GM23338 (cell line): ENCODE measurements around the gene TVP23A.

Experiments used
- CREB1 ChIP-seq: fragments of 250-450 bp; sonication (Bioruptor Pico); IDR thresholded peaks from 2 replicates; pipeline ENCODE4 v1.5.0; 2020; ENCODE audit warnings: low read depth, mild to moderate bottlenecking, moderate library complexity
- ETS1 ChIP-seq: IDR thresholded peaks from 2 replicates; pipeline ENCODE4 v1.6.1; 2016; ENCODE audit warnings: antibody characterized with exemption
- EZH2 ChIP-seq: fragments of 200-600 bp; sonication (generic); IDR thresholded peaks from one replicate; pipeline ENCODE4 v1.8.0; 2017; ENCODE audit warnings: antibody characterized with exemption, mild to moderate bottlenecking, low read depth; ENCODE audit not compliant: unreplicated experiment
- EZH2phosphoT487 ChIP-seq: fragments of 200-600 bp; sonication (generic); IDR thresholded peaks from one replicate; pipeline ENCODE4 v1.8.1; 2018; ENCODE audit warnings: antibody characterized with exemption; ENCODE audit not compliant: unreplicated experiment
- JUNB ChIP-seq: IDR thresholded peaks from one replicate; pipeline ENCODE4 v1.6.1; 2016; ENCODE audit warnings: antibody characterized with exemption; ENCODE audit not compliant: unreplicated experiment
- NANOG ChIP-seq: IDR thresholded peaks from 2 replicates; pipeline ENCODE4 v1.6.1; 2016; ENCODE audit warnings: antibody characterized with exemption, borderline replicate concordance
- POLR2AphosphoS5 ChIP-seq: IDR thresholded peaks from 2 replicates; pipeline ENCODE4 v1.6.1; 2016; ENCODE audit warnings: antibody characterized with exemption, low read depth
- REST ChIP-seq: IDR thresholded peaks from one replicate; pipeline ENCODE4 v1.6.1; 2018; ENCODE audit warnings: antibody characterized with exemption; ENCODE audit not compliant: unreplicated experiment
- STAT1 ChIP-seq: IDR thresholded peaks from one replicate; pipeline ENCODE4 v1.6.1; 2016; ENCODE audit warnings: antibody characterized with exemption; ENCODE audit not compliant: unreplicated experiment
- ZNF114 ChIP-seq: fragments of 250-450 bp; sonication (Bioruptor Pico); IDR thresholded peaks from 2 replicates; pipeline ENCODE4 v1.5.0; 2020; ENCODE audit warnings: mild to moderate bottlenecking, moderate library complexity
- ZNF331 ChIP-seq: fragments of 250-450 bp; sonication (Bioruptor Pico); IDR thresholded peaks from 2 replicates; pipeline ENCODE4 v1.5.0; 2020; ENCODE audit warnings: low read depth, mild to moderate bottlenecking, moderate library complexity
- TF ChIP-seq, protein P1 (sequence below), 2 experiments: fragments of 200-600 bp in 1 of 2; sonication (generic) in 1 of 2; conservative IDR thresholded peaks; 2 replicates each; pipeline versions ENCODE4 v1.5.1 to v1.6.1; 2016 to 2017; ENCODE audit warnings: antibody characterized with exemption in 2 of 2, low read depth in 2 of 2, mild to moderate bottlenecking in 2 of 2, moderate library complexity in 1 of 2
- TF ChIP-seq, protein P2 (sequence below): fragments of 250-450 bp; sonication (Bioruptor Pico); IDR thresholded peaks from 2 replicates; pipeline ENCODE4 v1.5.0; 2020; ENCODE audit warnings: mild to moderate bottlenecking, moderate library complexity

DNA sequence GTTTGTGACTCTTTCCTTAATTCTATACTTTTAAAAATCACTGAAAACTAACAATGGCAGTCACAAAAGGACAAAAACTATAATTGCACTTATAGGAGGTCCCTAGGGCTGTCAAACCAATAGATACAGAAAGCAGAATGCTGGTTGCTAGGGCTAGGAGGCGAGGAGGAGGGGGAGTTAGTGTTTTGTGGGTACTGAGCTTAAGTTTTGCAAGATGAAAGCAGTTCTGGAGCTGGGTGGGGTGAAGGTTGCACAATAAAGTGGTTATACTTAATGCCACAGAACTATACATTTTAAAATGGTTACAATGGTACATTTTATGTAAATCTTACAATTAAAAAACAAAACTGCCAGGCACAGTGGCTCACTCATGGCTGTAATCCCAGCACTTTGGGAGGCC, 47.7 kb downstream of the TVP23A start:
- TF ChIP-seq, protein P1, sequence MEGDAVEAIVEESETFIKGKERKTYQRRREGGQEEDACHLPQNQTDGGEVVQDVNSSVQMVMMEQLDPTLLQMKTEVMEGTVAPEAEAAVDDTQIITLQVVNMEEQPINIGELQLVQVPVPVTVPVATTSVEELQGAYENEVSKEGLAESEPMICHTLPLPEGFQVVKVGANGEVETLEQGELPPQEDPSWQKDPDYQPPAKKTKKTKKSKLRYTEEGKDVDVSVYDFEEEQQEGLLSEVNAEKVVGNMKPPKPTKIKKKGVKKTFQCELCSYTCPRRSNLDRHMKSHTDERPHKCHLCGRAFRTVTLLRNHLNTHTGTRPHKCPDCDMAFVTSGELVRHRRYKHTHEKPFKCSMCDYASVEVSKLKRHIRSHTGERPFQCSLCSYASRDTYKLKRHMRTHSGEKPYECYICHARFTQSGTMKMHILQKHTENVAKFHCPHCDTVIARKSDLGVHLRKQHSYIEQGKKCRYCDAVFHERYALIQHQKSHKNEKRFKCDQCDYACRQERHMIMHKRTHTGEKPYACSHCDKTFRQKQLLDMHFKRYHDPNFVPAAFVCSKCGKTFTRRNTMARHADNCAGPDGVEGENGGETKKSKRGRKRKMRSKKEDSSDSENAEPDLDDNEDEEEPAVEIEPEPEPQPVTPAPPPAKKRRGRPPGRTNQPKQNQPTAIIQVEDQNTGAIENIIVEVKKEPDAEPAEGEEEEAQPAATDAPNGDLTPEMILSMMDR (conservative IDR thresholded peaks at IDR 0.05; ENCODE audit: low read depth in 2 of 2), result no peak
- no peak for TF ChIP-seq EZH2
- no peak for TF ChIP-seq JUNB
- no peak for TF ChIP-seq NANOG
- no peak for TF ChIP-seq REST
- no peak for TF ChIP-seq EZH2phosphoT487
- TF ChIP-seq POLR2AphosphoS5, result no peak
- TF ChIP-seq ETS1, result no peak
- no peak for TF ChIP-seq ZNF114 (CRISPR knock-in tag)
- no peak for TF ChIP-seq STAT1
- TF ChIP-seq CREB1 (CRISPR knock-in tag), result no peak
- TF ChIP-seq ZNF331 (CRISPR knock-in tag), result no peak
- TF ChIP-seq, protein P2, sequence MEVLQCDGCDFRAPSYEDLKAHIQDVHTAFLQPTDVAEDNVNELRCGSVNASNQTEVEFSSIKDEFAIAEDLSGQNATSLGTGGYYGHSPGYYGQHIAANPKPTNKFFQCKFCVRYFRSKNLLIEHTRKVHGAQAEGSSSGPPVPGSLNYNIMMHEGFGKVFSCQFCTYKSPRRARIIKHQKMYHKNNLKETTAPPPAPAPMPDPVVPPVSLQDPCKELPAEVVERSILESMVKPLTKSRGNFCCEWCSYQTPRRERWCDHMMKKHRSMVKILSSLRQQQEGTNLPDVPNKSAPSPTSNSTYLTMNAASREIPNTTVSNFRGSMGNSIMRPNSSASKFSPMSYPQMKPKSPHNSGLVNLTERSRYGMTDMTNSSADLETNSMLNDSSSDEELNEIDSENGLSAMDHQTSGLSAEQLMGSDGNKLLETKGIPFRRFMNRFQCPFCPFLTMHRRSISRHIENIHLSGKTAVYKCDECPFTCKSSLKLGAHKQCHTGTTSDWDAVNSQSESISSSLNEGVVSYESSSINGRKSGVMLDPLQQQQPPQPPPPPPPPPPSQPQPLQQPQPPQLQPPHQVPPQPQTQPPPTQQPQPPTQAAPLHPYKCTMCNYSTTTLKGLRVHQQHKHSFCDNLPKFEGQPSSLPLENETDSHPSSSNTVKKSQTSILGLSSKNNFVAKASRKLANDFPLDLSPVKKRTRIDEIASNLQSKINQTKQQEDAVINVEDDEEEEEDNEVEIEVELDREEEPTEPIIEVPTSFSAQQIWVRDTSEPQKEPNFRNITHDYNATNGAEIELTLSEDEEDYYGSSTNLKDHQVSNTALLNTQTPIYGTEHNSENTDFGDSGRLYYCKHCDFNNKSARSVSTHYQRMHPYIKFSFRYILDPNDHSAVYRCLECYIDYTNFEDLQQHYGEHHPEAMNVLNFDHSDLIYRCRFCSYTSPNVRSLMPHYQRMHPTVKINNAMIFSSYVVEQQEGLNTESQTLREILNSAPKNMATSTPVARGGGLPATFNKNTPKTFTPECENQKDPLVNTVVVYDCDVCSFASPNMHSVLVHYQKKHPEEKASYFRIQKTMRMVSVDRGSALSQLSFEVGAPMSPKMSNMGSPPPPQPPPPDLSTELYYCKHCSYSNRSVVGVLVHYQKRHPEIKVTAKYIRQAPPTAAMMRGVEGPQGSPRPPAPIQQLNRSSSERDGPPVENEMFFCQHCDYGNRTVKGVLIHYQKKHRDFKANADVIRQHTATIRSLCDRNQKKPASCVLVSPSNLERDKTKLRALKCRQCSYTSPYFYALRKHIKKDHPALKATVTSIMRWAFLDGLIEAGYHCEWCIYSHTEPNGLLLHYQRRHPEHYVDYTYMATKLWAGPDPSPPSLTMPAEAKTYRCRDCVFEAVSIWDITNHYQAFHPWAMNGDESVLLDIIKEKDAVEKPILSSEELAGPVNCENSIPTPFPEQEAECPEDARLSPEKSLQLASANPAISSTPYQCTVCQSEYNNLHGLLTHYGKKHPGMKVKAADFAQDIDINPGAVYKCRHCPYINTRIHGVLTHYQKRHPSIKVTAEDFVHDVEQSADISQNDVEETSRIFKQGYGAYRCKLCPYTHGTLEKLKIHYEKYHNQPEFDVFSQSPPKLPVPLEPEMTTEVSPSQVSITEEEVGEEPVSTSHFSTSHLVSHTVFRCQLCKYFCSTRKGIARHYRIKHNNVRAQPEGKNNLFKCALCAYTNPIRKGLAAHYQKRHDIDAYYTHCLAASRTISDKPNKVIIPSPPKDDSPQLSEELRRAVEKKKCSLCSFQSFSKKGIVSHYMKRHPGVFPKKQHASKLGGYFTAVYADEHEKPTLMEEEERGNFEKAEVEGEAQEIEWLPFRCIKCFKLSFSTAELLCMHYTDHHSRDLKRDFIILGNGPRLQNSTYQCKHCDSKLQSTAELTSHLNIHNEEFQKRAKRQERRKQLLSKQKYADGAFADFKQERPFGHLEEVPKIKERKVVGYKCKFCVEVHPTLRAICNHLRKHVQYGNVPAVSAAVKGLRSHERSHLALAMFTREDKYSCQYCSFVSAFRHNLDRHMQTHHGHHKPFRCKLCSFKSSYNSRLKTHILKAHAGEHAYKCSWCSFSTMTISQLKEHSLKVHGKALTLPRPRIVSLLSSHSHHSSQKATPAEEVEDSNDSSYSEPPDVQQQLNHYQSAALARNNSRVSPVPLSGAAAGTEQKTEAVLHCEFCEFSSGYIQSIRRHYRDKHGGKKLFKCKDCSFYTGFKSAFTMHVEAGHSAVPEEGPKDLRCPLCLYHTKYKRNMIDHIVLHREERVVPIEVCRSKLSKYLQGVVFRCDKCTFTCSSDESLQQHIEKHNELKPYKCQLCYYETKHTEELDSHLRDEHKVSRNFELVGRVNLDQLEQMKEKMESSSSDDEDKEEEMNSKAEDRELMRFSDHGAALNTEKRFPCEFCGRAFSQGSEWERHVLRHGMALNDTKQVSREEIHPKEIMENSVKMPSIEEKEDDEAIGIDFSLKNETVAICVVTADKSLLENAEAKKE (CRISPR knock-in tag), result no peak
